Fibroblast of skin of right quadriceps (primary cell): ENCODE measurements around the gene ZCCHC9.
"Not testable (repeated sequence)": the region's sequence is repeated elsewhere in the genome, so short reads cannot be mapped to it uniquely, and the experiment has no call there.

ENCODE experiments used
- DNase-seq: peaks from one replicate; pipeline ENCODE4 v3.0.0-alpha.2; 2013

Gene ZCCHC9

GRCh38 chr5:81310402-81311063 is 9.1 kb downstream of the ZCCHC9 start:
- no peak for DNase-seq

GRCh38 chr5:81313278-81313677 is 11.9 kb downstream of the ZCCHC9 start:
- no peak for DNase-seq

- DNase-seq, result no peak
Measured at GRCh38 chr5:81313686-81314085, 12.3 kb downstream of the ZCCHC9 start.

GRCh38 chr5:81314581-81314980 is 13.2 kb downstream of the ZCCHC9 start:
- DNase-seq, result peak; percentile 18

- DNase-seq, result peak; percentile 78
Measured at GRCh38 chr5:81315336-81315735, 13.9 kb downstream of the ZCCHC9 start.

- no peak for DNase-seq
Measured at GRCh38 chr5:81315830-81316229, 14.4 kb downstream of the ZCCHC9 start.

- DNase-seq, result no peak
Measured at GRCh38 chr5:81316571-81316970, 15.2 kb downstream of the ZCCHC9 start.

GRCh38 chr5:81317536-81317935 is 16.1 kb downstream of the ZCCHC9 start:
- no peak for DNase-seq

GRCh38 chr5:81326554-81326953 is 25.2 kb downstream of the ZCCHC9 start:
- DNase-seq, result no peak

- DNase-seq, result no peak
Measured at GRCh38 chr5:81334304-81335061, 33.1 kb downstream of the ZCCHC9 start.

- no peak for DNase-seq
Measured at GRCh38 chr5:81335946-81336345, 34.6 kb downstream of the ZCCHC9 start.

- no peak for DNase-seq
Measured at GRCh38 chr5:81336556-81336955, 35.2 kb downstream of the ZCCHC9 start.

GRCh38 chr5:81337803-81338202 is 36.4 kb downstream of the ZCCHC9 start:
- no peak for DNase-seq

GRCh38 chr5:81338213-81338612 is 36.8 kb downstream of the ZCCHC9 start:
- not testable (repeated sequence) for DNase-seq

GRCh38 chr5:81344736-81345135 is 43.3 kb downstream of the ZCCHC9 start:
- no peak for DNase-seq

- DNase-seq, result no peak
Measured at GRCh38 chr5:81345411-81346003, 44.1 kb downstream of the ZCCHC9 start.

- no peak for DNase-seq
Measured at GRCh38 chr5:81349161-81349560, 47.8 kb downstream of the ZCCHC9 start.

- DNase-seq, result no peak
Measured at GRCh38 chr5:81350507-81350906, 49.1 kb downstream of the ZCCHC9 start.

- no peak for DNase-seq
Measured at GRCh38 chr5:81353189-81353588, 51.8 kb downstream of the ZCCHC9 start.

- DNase-seq, result no peak
Measured at GRCh38 chr5:81354093-81354492, 52.7 kb downstream of the ZCCHC9 start.

GRCh38 chr5:81355291-81356251 is 54.2 kb downstream of the ZCCHC9 start:
- no peak for DNase-seq

- DNase-seq, result no peak
Measured at GRCh38 chr5:81359108-81359507, 57.7 kb downstream of the ZCCHC9 start.

GRCh38 chr5:81359881-81360280 is 58.5 kb downstream of the ZCCHC9 start:
- no peak for DNase-seq
